A549 (cell line): ENCODE data around the gene KLF16. TPM values are rescaled to one million over a fixed set of nuclear protein-coding genes. Genes with fewer than 3 reads are reported as not detected.
A peak's percentile ranks its signal among the peaks of the same experiment; 100 is the strongest.

Experiments used
- ATAC-seq, 2 experiments: fragments of 200-7000 bp in 1 of 2; fragments of >200 bp in 1 of 2; cut with Nextera tagmentation in 1 of 2; cut with Tn5 transposase in 1 of 2; 3 replicates each; pipeline versions ENCODE4 v1.8.0 to v1.9.1; 2018 to 2020; ENCODE audit warnings: mild to moderate bottlenecking in 1 of 2, moderate library complexity in 1 of 2
- CTCF ChIA-PET: fragments of 300-600 bp; sonication (Branson Sonifier 250); formaldehyde crosslinking; extraction: SDS; loops from one replicate; lab custom pipeline; 2021; ENCODE audit warnings: antibody characterized with exemption, inconsistent platforms; lab: Yijun Ruan, JAX
- POLR2A ChIA-PET: fragments of 350-600 bp; formaldehyde crosslinking; extraction: SDS; loops from one replicate; lab custom pipeline; 2021; ENCODE audit warnings: antibody characterized with exemption, inconsistent platforms; lab: Yijun Ruan, JAX
- DNase-seq, 2 experiments: peaks; one replicate each; pipeline versions ENCODE4 v3.0.0 to v3.0.0-alpha.2; 2011 to 2016; ENCODE audit warnings: low read depth in 1 of 2, low spot score in 1 of 2
- FAIRE-seq: peaks from 2 replicates; lab custom pipeline; 2011; peaks lifted over from hg19 to GRCh38; lab: Jason Lieb, UNC
- H3K27ac ChIP-seq, 2 experiments: fragments of >200 bp; sonication (Bioruptor Twin); formaldehyde crosslinking; 3 replicates each; pipeline ENCODE4 v1.5.1; 2016 to 2017
- H3K4me1 ChIP-seq: fragments of >200 bp; sonication (Bioruptor Twin); formaldehyde crosslinking; 3 replicates; pipeline ENCODE4 v1.6.1; 2016
- H3K4me2 ChIP-seq: fragments of >200 bp; sonication (Bioruptor Twin); formaldehyde crosslinking; 3 replicates; pipeline ENCODE4 v1.6.1; 2016
- H3K4me3 ChIP-seq: fragments of >200 bp; sonication (Bioruptor Twin); formaldehyde crosslinking; 3 replicates; pipeline ENCODE4 v1.5.1; 2016
- H3K9me3 ChIP-seq: fragments of >200 bp; sonication (Bioruptor Twin); formaldehyde crosslinking; 3 replicates; pipeline ENCODE4 v1.6.1; 2016
- BHLHE40 ChIP-seq: IDR thresholded peaks from 2 replicates; pipeline ENCODE4 v1.6.1; 2012; ENCODE audit warnings: low read depth, low read length, inconsistent platforms
- CEBPB ChIP-seq, 2 experiments: fragments of >200 bp in 1 of 2; sonication (Bioruptor Twin) in 1 of 2; formaldehyde crosslinking in 1 of 2; IDR thresholded peaks; 2 replicates each; pipeline ENCODE4 v1.6.1; 2012 to 2016
- CHD2 ChIP-seq: fragments of 150-350 bp; IDR thresholded peaks from 2 replicates; pipeline ENCODE4 v1.6.1; 2014; ENCODE audit warnings: low read length; ENCODE audit not compliant: partially characterized antibody
- CHD4 ChIP-seq: fragments of 200-600 bp; sonication (generic); IDR thresholded peaks from 2 replicates; pipeline ENCODE4 v1.6.1; 2016; ENCODE audit warnings: antibody characterized with exemption, mild to moderate bottlenecking, borderline replicate concordance
- EHMT2 ChIP-seq: fragments of 200-600 bp; sonication (generic); IDR thresholded peaks from 2 replicates; pipeline ENCODE4 v1.6.1; 2016; ENCODE audit warnings: antibody characterized with exemption, low read depth, mild to moderate bottlenecking, moderate library complexity
- EP300 ChIP-seq, 2 experiments: fragments of >200 bp; sonication (Bioruptor Twin); formaldehyde crosslinking; IDR thresholded peaks; 2 replicates in 1 of 2; 3 replicates in 1 of 2; pipeline ENCODE4 v1.6.1; 2016 to 2017
- ESRRA ChIP-seq: fragments of 150-350 bp; IDR thresholded peaks from 2 replicates; pipeline ENCODE4 v1.6.1; 2014; ENCODE audit warnings: mild to moderate bottlenecking, low read length, borderline replicate concordance
- FOSL2 ChIP-seq, 2 experiments: fragments of 450-650 bp in 1 of 2; fragments of >200 bp in 1 of 2; sonication (Bioruptor Twin) in 1 of 2; formaldehyde crosslinking; IDR thresholded peaks; 2 replicates each; pipeline versions ENCODE4 v1.5.0 to v1.6.1; 2016 to 2020; ENCODE audit warnings: mild to moderate bottlenecking in 1 of 2, moderate library complexity in 1 of 2
- FOXS1 ChIP-seq: fragments of 250-450 bp; sonication (Bioruptor Pico); IDR thresholded peaks from 2 replicates; pipeline ENCODE4 v1.5.0; 2020; ENCODE audit warnings: mild to moderate bottlenecking, moderate library complexity
- HDAC2 ChIP-seq: fragments of 200-600 bp; sonication (generic); IDR thresholded peaks from 2 replicates; pipeline ENCODE4 v1.6.1; 2016
- HOXA7 ChIP-seq: fragments of 250-450 bp; sonication (Bioruptor Pico); IDR thresholded peaks from 2 replicates; pipeline ENCODE4 v1.5.0; 2020; ENCODE audit warnings: mild to moderate bottlenecking, moderate library complexity
- HOXB13 ChIP-seq: fragments of 250-450 bp; sonication (Bioruptor Pico); IDR thresholded peaks from 2 replicates; pipeline ENCODE4 v1.5.0; 2020; ENCODE audit warnings: low read depth, mild to moderate bottlenecking, moderate library complexity
- HOXB5 ChIP-seq: fragments of 250-450 bp; sonication (Bioruptor Pico); IDR thresholded peaks from 2 replicates; pipeline ENCODE4 v1.5.0; 2020; ENCODE audit warnings: mild to moderate bottlenecking, moderate library complexity
- JUN ChIP-seq, 2 experiments: fragments of >200 bp; sonication (Bioruptor Twin); formaldehyde crosslinking; IDR thresholded peaks; 2 replicates in 1 of 2; 3 replicates in 1 of 2; pipeline ENCODE4 v1.6.1; 2016 to 2017
- KDM1A ChIP-seq: fragments of 200-600 bp; sonication (generic); IDR thresholded peaks from 2 replicates; pipeline ENCODE4 v1.6.1; 2016; ENCODE audit warnings: low read depth, mild to moderate bottlenecking
- KDM5A ChIP-seq: fragments of 200-600 bp; sonication (generic); IDR thresholded peaks from 2 replicates; pipeline ENCODE4 v1.6.1; 2016; ENCODE audit warnings: antibody characterized with exemption, mild to moderate bottlenecking
- MAFK ChIP-seq: fragments of 450-650 bp; IDR thresholded peaks from 2 replicates; pipeline ENCODE4 v1.6.1; 2014; ENCODE audit not compliant: partially characterized antibody
- NFE2L2 ChIP-seq: fragments of 150-350 bp; conservative IDR thresholded peaks from 2 replicates; pipeline ENCODE4 v1.6.1; 2014; ENCODE audit warnings: low read length
- NPAS2 ChIP-seq: fragments of 250-450 bp; sonication (Bioruptor Pico); IDR thresholded peaks from 2 replicates; pipeline ENCODE4 v1.8.0; 2022; ENCODE audit warnings: mild to moderate bottlenecking, moderate library complexity, borderline replicate concordance
- NR3C1 ChIP-seq: fragments of >200 bp; sonication (Bioruptor Twin); formaldehyde crosslinking; IDR thresholded peaks from 3 replicates; pipeline ENCODE4 v1.6.1; 2017
- PBX3 ChIP-seq: IDR thresholded peaks from 2 replicates; pipeline ENCODE4 v1.6.1; 2012
- PHF8 ChIP-seq: fragments of 200-600 bp; sonication (generic); IDR thresholded peaks from 2 replicates; pipeline ENCODE4 v1.6.1; 2016; ENCODE audit warnings: low read depth, mild to moderate bottlenecking, antibody characterized with exemption, moderate library complexity, borderline replicate concordance
- POLR2AphosphoS2 ChIP-seq: conservative IDR thresholded peaks from 2 replicates; pipeline ENCODE4 v1.6.1; 2012; ENCODE audit warnings: low read length, improper control_type of control experiment, inconsistent platforms
- REST ChIP-seq: fragments of 200-600 bp; sonication (generic); IDR thresholded peaks from 2 replicates; pipeline ENCODE4 v1.6.1; 2016; ENCODE audit warnings: antibody characterized with exemption, mild to moderate bottlenecking, moderate library complexity
- SMC3 ChIP-seq: fragments of >200 bp; sonication (Bioruptor Twin); formaldehyde crosslinking; IDR thresholded peaks from 3 replicates; pipeline ENCODE4 v1.6.1; 2018; ENCODE audit warnings: inconsistent platforms
- SREBF2 ChIP-seq: fragments of 450-650 bp; IDR thresholded peaks from 2 replicates; pipeline ENCODE4 v1.6.1; 2014; ENCODE audit warnings: mild to moderate bottlenecking, moderate library complexity
- TP53 ChIP-seq: fragments of 250-450 bp; sonication (Bioruptor Pico); IDR thresholded peaks from 2 replicates; pipeline ENCODE4 v1.5.0; 2021; ENCODE audit warnings: mild to moderate bottlenecking, moderate library complexity
- USF2 ChIP-seq: fragments of 450-650 bp; IDR thresholded peaks from 2 replicates; pipeline ENCODE4 v1.6.1; 2014; ENCODE audit warnings: antibody characterized with exemption
- ZC3H11A ChIP-seq: fragments of 450-650 bp; IDR thresholded peaks from 2 replicates; pipeline ENCODE4 v1.6.1; 2014; ENCODE audit warnings: antibody characterized with exemption, mild to moderate bottlenecking
- ZFP36 ChIP-seq: fragments of 450-650 bp; IDR thresholded peaks from 2 replicates; pipeline ENCODE4 v1.6.1; 2014; ENCODE audit warnings: borderline replicate concordance; ENCODE audit not compliant: partially characterized antibody
- ZNF302 ChIP-seq: fragments of 250-450 bp; sonication (Bioruptor Pico); IDR thresholded peaks from 2 replicates; pipeline ENCODE4 v1.9.0; 2021; ENCODE audit warnings: inconsistent platforms, mild to moderate bottlenecking, moderate library complexity
- ZSCAN20 ChIP-seq: fragments of 250-450 bp; sonication (Bioruptor Pico); IDR thresholded peaks from 2 replicates; pipeline ENCODE4 v1.8.0; 2022; ENCODE audit warnings: mild to moderate bottlenecking, moderate library complexity
- WGBS: methylation state at CpG from one replicate; pipeline ENCODE4 v1.1.6; 2017; ENCODE audit errors: missing lambda C conversion rate; 5-methylcytosine and 5-hydroxymethylcytosine counted together
- polyA plus RNA-seq, 4 experiments: library from polyadenylated mRNA; depleted of rRNA in 3 of 4; stranded (reverse); fragments of >200 nt; fragmentation: RNase III in 1 of 4; extraction: RNeasy Plus Mini Kit Qiagen cat#74134 plus additional on column Dnase treatment in 1 of 4; gene quantifications; 2 replicates in 3 of 4; 3 replicates in 1 of 4; pipeline ENCODE4 v1.2.3, GENCODE V29; 2011 to 2017

KLF16 gene
- polyA plus RNA-seq, 2 of the 4 experiments (the other 2 are of a cell fraction): 5.8 to 25.7 TPM

GRCh38 chr19:1849132-1849474, 14.3 kb downstream of the KLF16 start:
- Histone ChIP-seq H3K4me3 (no peak overlapping the region), H3K27ac (0 out of 6 replicates have a peak overlapping the region, but pooled peaks of 1 of the 2 experiments have one; percentile 6), H3K4me1 (peaks cover 32% of the 10 kb centered on the region), H3K4me2 (peak overlapping the region; percentile 43; the same call in 1 of the 3 replicates), H3K9me3 (no peaks in the 10 kb centered on the region)
- TF ChIP-seq HOXB13 (CRISPR knock-in tag): no peak
- TF ChIP-seq NPAS2: no peak
- TF ChIP-seq NR3C1: no peak
- TF ChIP-seq ZNF302: no peak
- no peak for TF ChIP-seq PBX3
- no peak for TF ChIP-seq HOXB5
- TF ChIP-seq EHMT2: no peak
- TF ChIP-seq HOXA7: no peak
- no peak for TF ChIP-seq ZFP36
- no peak for TF ChIP-seq ZSCAN20
- no peak for TF ChIP-seq KDM5A
- TF ChIP-seq HDAC2: no peak
- TF ChIP-seq FOSL2 (IDR thresholded peaks at IDR 0.05): no peak
- no peak for TF ChIP-seq FOSL2 (CRISPR knock-in tag; IDR thresholded peaks at IDR 0.05)
- TF ChIP-seq SREBF2: no peak
- TF ChIP-seq USF2: no peak
- TF ChIP-seq ZC3H11A: no peak
- no peak for TF ChIP-seq CEBPB (IDR thresholded peaks at IDR 0.05)
- no peak for TF ChIP-seq NFE2L2
- no peak for TF ChIP-seq POLR2AphosphoS2
- no peak for TF ChIP-seq TP53 (CRISPR knock-in tag)
- FAIRE-seq (no peak), ATAC-seq (no peak), DNase-seq (no peak)
- 43% methylated on average over 5 of the region's 5 CpGs for WGBS
- POLR2A ChIA-PET: no interaction called here
- CTCF ChIA-PET: interaction anchor here (0.6 to 7.4 kb wide), 6 partner anchors 9 to 574 kb away, joined by 3 to 60 read pairs (median 4); no protein-coding TSS in a partner anchor

- POLR2A ChIA-PET: no interaction called here
- FAIRE-seq: no peak
- no peaks in the 10 kb centered on the region for H3K9me3 ChIP-seq
- DNase-seq: peak; percentile 52 to 93
- 5% methylated on average over 26 of the region's 60 CpGs for WGBS
- peak within 1 kb of the TSS; percentile 99 to 100 for H3K27ac ChIP-seq
- peak within 1 kb of the TSS; percentile 91 for H3K4me3 ChIP-seq
- peaks cover 27% of the 10 kb centered on the region for H3K4me1 ChIP-seq
- peak; percentile 64 to 70 for ATAC-seq
- H3K4me2 ChIP-seq: peak within 1 kb of the TSS; percentile 88
- CTCF ChIA-PET: interaction anchor here (0.6 to 7.4 kb wide), 6 partner anchors 9 to 575 kb away, joined by 3 to 60 read pairs (median 4); no protein-coding TSS in a partner anchor
- no peak for TF ChIP-seq CHD4
- TF ChIP-seq PBX3: no peak
- no peak for TF ChIP-seq NPAS2
- TF ChIP-seq HDAC2: no peak
- no peak for TF ChIP-seq CHD2
- TF ChIP-seq JUN (IDR thresholded peaks at IDR 0.05): peak; percentile 93 to 97
- no peak for TF ChIP-seq MAFK
- no peak for TF ChIP-seq BHLHE40
- TF ChIP-seq PHF8: 0 out of 2 replicates have a peak, but pooled peaks have one; percentile 18
- TF ChIP-seq EP300 (IDR thresholded peaks at IDR 0.05): no peak
- TF ChIP-seq KDM1A: no peak
- TF ChIP-seq FOXS1 (CRISPR knock-in tag): no peak
- TF ChIP-seq REST: no peak
- 0 out of 2 replicates have a peak, but pooled peaks have one; percentile 34 for TF ChIP-seq HOXB5
- TF ChIP-seq SMC3: peak; percentile 18; the same call in 1 of the 3 replicates
- TF ChIP-seq ESRRA: no peak
- TF ChIP-seq TP53 (CRISPR knock-in tag): no peak
These were observed 14.8 kb downstream of the KLF16 start, which contains the start of gene REXO1 for GRCh38 chr19:1848399-1849131. REXO1 (minus strand) TSS chr19:1848483; CDS start chr19:1848358, 125 bp downstream.
